Activated CD4-positive, alpha-beta T cell treated with anti-CD3 and anti-CD28 coated beads, Interleukin-2, amount 50 U/mL, for 24 hours (primary cell): ENCODE measurements around the gene C18orf32.
"Not testable (repeated sequence)": the region's sequence is repeated elsewhere in the genome, so short reads cannot be mapped to it uniquely, and the experiment has no call there.

Source experiments
- DNase-seq, 2 donors: peaks; one replicate each; pipeline ENCODE4 v3.0.0-alpha.2; 2020; ENCODE audit warnings: low read depth in 1 of 2, low spot score in 1 of 2

The C18orf32 gene

DNA sequence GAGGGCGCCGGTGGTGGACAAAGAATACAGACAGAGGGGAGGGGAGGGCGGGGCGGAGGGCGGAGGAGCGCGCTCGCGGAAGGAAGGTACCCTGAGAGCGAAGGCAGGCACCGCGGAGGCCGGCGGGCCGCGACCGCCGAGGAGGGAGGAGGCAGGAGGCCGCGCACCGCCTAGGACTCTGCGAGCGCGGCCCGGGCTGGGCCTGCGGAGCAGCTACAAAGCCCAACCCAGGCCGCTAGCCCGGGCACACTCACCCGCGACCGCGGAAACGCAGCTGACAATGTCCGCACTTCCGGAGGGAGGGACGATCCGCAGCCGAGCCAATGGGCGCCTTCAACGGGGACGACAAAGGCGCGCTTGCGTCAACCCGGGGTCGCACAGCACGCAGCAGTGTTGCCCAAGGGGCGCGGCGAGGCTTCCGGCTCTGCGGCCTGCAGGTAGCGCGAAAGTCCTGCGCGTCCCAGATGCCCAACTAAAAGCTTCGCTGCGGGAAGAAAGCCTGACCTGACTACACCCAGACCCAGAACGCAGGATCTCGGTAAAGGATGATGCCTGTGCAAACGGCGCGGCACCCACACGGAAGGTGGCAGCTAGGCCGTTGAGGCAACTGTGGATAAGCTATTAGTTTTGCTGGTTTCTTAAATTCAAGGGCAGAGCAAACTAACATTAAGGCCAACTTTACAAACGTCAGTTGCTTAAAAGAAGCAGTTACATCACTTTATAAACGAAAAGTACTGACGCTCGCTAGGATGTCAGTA is at the start of gene C18orf32:
Gene C18orf32 (minus strand): TSS at position 282 of the 758 bp plus-strand sequence. CDS start 3,486 bp downstream, outside the sequence.
- DNase-seq: peak; percentile 84 to 93

DNA sequence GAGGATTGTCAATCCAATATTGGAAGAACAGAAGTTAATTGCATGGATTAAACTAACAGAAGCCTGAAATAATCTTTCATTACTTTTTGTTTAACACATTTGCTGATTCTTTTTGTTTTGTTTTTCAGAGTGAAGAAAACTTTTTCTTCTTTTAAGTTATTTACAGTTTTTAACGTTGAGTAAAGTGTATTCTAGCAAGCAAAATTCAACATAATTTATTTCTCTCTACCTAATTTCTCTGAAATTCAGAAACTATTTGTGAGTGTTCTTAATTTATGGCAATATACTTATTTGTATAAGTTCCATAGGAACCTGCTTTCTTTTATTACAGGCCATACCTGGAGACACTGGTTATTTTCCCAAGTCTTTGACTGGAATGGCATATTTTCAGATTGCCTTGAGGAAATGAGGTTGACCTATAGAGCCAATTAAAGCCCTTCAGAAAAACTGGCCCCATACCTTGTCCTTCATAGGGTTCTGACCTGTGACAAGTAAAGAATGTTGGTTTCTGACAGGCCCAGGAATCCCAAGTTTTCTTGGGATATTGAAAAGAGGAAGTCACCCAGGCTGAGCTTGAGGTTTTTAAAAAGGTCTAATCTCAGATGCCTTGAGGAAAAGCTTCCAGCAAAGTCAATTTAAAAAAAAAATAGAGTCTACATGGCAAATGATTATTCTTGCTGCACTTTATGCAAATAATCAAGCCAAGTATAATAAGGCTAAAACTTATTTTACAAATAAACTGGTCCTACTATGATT is 48.0 kb upstream of the C18orf32 start:
- no peak for DNase-seq

DNA sequence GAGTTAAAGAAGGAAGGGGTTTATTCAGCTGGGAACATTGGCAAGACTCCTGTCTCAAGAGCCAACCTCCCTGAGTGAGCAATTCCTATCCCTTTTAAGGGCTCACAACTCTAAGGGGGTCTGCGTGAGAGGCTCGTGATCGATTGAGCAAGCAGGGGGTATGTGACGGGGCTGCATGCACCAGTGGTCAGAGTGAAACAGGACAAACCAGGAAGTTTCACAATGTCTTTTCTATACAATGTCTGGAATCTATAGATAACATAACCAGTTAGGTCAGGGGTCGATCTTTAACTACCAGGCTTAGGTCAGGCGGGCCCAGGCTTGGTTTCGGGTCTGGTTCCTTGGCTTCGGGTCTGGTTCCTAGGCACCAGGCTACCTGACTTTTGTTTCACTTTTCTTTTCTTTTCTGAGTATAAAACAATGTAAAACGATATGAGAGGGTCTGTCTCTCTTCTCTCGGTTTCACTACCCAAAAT is 44.7 kb upstream of the C18orf32 start:
- no peak for DNase-seq

DNA sequence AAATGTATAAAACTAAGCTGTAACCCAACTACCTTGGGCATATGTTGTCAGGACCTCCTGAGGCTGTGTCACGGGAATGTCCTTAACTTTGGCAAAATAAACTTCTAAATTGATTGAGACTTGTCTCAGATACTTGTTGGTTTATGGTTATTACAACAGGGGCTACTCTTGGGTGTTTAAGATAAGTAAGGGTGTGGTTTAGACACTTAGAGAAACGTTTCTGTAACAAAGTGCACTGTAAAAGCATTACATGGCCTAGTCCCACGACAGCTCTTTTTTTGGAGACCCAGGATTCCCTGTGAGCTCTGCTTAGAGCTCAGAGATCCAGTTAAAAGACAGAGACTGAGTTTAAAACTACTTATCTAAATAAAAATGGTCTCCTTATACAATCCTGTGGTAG is 42.6 kb upstream of the C18orf32 start:
- DNase-seq: no peak

DNA sequence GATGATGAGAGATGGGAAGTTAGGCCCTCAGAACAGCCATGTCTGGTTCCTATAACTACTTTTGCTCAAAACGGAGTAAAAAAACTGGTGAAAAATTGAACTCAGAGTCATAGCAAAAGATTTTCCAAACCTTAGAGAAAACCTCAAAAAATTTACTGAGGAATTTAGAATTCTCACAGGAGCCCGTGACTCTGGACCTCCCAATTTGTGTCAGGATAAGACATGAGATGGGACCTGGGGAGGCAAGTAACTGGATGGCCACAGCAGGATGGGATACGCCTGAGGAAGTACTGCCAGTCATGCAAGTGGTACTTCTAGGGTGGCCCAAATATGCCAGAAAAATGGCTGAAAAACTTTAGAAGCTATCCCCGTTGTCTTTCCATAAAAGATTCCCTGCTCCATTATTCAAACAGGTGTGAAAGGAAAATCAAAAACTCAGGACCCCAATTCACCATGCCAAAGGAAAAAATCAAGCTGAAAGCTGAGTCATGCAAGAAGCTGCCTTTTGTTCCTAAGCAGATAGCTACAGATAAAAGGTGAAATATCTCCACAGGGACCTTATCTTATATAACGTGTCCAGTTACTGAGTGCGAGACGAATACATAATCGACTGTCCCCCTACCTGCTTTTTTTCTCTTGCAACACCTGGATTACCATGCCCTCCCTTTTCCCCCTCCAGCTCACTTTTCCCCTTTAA is 40.7 kb upstream of the C18orf32 start:
- no peak for DNase-seq

DNA sequence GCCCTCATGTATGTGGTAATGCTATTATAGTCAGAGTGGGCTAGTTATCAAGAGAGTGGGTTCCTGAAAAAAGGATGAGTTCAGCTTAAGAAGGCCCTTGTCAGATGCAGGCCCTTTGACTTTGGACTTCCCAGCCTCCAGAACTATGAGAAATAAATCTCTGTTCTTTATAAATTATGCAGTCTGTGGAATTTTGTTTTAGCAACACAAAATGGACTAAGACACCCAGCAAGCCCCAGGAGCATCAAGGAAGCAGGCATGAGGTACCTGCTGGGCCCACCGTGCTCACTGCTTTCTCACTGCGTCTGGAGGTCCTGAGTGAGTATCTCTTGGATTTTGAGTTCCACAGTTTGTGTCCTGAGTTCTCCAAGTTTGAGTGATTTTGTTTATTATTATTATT is 38.9 kb upstream of the C18orf32 start:
- no peak for DNase-seq

DNA sequence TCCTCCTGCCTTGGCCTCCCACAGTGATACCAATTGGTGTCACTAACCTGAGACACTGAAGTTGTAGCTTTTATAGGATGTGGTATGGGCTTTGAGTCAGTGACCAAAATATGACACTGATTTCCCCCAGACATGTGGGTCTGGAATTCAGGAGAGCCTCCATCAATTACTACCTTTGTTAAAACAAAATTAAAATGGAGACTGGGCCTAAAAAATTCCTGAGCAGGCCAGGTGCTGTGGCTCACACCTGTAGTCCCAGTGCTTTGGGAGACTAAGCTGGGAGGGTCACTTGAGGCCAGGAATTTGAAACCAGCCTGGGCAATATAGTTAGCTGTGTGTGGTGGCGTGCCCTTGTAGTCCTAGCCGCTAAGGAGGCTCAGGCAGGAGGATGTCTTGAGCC is 37.9 kb upstream of the C18orf32 start:
- no peak for DNase-seq

DNA sequence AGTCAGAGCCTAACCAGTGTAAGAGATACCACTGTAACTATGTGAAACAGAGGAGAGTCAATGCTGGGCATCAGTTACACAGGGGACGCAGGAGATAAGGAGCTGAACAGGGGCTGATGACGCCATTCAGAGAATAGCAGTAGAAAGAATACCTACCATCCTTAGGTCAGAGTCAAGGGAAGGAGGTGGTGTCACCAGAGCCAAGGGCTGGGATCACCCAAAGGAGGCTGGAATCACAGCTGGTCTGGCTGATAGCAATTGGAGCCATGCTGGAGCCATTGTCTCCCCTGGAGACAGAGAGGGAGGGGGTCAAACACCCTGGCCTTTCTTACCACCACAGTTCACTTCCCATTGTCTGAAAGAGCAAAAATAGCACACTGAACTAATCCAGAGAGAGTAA is 37.3 kb upstream of the C18orf32 start:
- no peak for DNase-seq

DNA sequence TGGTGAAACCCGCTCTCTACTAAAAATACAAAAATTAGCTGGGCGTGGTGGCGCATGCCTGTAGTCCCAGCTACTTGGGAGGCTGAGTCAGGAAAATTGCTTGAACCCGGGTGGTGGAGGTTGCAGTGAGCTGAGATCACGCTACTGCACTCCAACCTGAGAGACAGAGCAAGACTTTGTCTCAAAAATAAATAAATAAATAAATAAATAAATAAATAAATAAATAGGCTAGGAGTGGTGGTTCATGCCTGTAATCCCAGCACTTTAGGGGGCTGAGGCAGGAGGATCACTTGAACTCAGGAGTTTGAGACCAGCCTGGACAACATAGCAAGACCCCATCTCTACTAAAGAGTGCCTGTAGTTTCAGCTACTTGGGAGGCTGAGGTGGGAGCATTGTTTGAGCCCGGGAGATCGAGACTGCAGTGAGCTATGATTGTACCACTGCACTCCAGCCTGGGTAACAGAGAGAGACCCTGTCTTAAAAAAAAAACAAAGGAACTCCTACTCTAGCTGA is 36.6 kb upstream of the C18orf32 start:
- not testable (repeated sequence) for DNase-seq

DNA sequence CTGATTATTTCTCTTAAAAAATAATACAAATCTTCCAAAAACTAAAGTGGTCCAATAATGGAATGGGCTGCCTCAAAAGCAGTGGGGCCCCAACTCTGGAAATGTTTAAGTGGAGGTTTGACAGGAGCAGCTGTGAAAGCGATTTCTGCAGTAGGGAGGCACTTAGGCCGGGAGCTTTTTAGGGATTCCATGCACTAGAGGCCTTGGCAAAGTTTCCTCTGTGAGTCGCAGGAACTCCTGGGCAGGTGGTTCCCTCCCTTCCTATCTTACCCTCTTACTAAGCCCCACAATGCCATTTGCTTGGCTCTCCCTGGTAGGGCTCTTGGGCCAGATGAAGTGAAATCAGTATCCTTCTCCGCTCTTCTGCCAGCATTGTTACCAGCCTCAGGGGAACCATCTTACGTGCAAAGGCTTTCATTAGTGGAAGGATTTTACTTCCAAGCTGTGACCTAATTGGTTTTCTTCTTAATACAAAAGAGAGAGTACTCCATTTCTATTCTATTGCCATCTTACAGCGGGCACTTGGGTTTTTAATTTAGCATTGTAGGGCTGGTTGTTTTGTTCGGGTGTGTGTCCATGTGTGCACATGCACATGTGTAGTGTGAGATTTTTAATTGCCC is 34.3 kb upstream of the C18orf32 start:
- no peak for DNase-seq

DNA sequence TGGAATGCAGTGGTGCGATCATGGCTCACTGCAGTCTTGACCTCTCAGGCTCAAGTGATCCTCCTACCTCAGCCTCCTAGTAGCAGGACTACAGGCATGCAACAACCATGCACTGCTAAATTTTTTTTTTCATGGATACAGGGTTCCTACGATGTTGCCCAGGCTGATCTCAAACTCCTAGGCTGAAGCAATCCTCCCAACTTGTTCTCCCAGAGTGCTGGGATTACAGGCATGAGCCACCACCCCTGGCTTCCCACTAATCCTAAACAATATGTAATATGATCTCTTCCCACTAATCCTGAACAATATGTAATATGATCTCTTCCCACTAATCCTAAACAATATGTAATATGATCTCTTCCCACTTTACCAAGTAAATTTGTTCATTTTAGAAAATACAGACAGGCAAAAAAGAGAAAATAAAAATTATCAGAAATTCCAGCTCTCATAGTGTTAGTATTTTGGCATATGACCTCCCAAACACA is 33.7 kb upstream of the C18orf32 start:
- no peak for DNase-seq

DNA sequence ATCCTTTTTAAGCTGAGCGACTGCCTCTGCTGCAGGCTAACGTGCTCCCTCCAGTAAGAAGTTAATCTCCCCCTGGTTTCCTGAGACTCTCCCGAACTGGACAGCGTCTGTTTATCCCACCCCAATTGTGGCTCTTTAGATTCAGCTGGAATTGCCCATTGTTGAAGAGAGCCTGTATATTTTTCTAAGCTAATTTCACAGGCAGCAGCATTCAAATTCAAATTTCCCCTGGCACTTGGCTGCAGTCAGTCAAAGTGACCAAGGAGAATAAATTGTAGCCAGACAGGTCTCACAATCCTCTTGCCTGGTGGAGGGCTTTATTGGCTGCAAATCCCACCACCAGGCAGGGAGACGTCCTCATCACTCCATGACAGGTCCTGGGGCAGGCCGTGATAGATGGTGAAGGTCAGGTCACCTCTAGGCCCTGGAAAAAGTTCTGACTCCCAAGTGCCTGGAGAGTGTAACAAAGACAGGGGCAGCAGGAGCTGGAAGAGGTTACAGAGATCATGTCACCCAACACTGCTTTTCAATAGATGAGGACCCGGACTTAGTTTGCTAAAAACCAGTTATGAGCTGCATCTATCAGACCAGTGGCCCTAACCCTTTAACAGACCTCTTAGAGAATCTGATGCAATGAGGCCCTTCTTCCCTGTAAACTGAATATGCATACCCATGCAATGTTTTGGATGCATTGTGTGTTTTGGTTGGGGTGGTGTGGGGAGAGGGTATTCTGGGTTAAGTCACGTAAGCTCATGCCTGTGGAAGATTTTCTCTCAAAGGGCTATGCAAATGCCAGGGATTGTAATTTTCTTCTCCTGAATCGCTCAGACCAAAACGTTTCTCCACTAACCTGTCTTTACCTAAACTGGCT is 32.3 kb upstream of the C18orf32 start:
- no peak for DNase-seq

DNA sequence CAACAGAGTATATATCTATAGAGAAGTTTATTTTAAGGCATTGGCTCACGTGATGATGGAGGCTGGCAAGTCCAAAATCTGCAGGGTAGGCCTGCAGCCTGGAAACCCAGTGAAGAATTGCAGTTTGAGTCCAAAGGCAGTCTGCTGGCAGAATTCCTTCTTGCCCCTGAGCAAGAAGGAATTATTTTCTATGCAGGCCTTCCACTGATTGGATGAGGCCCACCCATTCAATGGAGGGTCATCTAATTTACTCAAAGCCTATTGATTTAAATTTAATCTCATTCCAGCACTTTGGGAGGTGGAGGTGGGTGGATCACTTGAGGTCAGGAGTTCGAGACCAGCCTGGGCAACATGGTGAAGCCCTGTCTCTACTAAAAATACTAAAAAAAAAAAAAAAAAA is 30.4 kb upstream of the C18orf32 start:
- no peak for DNase-seq

DNA sequence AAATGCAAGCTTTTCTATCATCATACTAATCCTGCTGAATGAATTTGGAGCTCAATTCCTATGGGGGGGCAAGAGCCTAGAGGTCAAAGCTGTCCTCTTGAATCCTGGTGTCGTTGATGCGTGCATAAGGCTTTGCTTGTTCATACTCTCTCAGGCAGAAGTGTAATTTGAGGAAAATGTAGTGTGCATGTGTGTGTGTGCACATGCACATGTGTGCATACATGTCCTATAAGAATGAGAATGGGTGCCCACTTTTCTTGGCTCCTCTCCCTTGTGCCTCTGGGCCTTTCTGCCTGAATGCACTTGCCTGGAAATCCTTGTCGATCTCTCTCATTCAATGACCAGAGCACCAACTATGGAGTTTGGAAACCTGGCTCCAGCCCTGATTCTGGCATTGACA is 28.5 kb upstream of the C18orf32 start:
- DNase-seq: no peak

DNA sequence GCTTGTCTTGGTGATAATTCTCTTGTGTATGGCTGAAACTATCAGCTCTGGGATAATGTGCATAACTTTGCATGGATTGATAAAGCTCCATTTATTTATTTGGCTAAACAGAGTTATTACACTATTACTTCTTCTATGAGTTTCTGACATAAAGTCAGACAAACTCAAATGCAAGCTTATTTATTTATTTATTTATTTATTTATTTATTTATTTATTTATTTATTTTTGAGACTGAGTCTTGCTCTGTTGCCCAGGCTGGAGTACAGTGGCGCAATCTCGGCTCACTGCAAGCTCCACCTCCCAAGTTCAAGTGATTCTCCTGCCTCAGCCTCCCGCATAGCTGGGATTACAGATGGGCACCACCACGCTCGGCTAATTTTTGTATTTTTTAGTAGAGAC is 28.0 kb upstream of the C18orf32 start:
- DNase-seq: not testable (repeated sequence)

DNA sequence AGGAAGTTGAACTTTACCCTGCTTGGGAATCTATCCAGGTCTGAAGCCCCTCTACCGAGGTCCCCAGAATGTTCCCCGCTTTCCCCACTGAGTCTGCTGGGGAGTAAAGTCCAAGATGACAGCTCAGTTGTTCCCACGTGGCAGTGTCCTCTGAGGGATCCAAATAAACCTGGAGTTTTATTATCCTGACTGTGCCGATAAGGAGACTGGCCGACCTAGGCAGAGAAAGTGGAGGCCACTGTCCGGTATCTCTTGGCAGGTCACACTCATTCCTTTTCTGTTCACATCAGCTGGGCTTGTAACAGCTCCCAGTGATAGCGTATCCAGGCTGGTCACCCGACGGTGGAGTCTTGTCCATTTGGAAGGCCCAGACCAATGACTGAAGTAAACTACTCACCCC is 27.5 kb upstream of the C18orf32 start:
- DNase-seq: no peak

DNA sequence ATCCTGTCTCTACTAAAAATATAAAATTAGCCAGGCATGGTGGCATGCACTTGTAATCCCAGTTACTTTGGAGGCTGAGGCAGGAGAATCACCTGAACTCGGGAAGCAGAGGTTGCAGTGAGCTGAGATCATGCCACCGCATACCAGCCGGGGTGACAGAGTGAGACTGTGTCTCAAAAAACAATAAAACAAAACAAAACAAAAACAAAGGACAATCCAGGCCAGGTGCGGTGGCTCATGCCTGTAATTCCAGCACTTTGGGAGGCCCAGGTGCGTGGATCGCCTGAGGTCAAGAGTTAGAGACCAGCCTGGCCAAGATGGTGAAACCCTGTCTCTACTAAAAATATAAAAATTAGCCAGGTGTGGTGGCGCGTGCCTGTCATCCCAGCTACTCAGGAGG is 25.8 kb upstream of the C18orf32 start:
- DNase-seq: not testable (repeated sequence)

DNA sequence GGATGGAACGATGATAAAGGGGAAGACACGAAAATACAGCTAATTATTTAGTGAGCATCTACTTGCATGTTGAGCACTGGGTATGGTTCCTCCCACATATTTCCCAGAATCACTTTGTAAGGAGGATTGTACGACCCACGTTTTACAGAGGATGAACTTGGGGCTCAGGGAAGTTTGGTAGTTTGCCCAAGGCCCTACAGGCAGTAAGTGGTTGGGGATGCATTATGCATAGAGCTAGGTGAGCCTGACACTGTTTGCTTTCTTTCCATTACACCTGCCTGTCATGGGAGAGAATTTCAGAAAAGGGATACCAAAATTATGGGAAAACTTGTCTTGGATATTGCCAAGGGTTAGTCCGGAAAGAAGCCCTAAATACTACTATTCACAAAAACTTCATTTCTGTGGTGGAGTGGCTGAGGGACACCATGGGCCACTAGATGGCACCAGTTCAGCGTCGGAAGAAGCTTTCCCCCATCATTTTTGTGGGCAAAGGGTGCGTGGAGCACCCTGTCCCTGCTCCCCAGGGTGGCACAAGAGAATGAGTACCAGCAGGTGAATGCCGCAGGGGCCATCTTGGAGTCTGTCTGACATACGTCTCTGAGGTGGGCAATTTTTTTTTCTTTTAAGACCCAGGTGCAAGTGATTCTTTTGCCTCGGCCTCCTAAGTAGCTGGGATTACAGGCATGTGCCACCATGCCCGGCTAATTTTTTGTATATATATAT is 23.5 kb upstream of the C18orf32 start:
- peak; percentile 23 to 44 for DNase-seq

DNA sequence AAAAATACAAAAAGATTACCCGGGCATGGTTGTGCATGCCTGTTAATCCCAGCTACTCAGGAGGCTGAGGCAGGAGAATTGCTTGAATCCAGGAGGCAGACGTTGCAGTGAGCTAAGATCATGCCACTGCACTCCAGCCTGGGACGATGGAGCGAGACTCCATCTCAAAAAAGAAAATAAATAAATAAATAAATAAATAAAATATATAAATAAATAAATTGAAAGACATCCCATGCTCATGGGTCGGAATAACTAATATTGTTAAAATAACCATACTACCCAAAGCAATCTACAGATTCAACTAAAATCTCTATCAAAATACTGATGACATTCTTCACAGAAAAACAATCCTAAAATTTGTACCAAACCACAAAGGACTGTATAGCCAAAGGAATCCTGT is 19.4 kb upstream of the C18orf32 start:
- DNase-seq: not testable (repeated sequence)
